ENCODE data around the gene DIS3L2. TPM values are rescaled to one million over a fixed set of nuclear protein-coding genes. Genes with fewer than 3 reads are reported as not detected.

DIS3L2 gene
- total and polyA plus RNA-seq, 2 of the 8 experiments (the other 6 are each of a cell fraction or from before 2014, with no cell fraction given): 11.5 to 21.6 TPM

- TF ChIP-seq, protein P1, sequence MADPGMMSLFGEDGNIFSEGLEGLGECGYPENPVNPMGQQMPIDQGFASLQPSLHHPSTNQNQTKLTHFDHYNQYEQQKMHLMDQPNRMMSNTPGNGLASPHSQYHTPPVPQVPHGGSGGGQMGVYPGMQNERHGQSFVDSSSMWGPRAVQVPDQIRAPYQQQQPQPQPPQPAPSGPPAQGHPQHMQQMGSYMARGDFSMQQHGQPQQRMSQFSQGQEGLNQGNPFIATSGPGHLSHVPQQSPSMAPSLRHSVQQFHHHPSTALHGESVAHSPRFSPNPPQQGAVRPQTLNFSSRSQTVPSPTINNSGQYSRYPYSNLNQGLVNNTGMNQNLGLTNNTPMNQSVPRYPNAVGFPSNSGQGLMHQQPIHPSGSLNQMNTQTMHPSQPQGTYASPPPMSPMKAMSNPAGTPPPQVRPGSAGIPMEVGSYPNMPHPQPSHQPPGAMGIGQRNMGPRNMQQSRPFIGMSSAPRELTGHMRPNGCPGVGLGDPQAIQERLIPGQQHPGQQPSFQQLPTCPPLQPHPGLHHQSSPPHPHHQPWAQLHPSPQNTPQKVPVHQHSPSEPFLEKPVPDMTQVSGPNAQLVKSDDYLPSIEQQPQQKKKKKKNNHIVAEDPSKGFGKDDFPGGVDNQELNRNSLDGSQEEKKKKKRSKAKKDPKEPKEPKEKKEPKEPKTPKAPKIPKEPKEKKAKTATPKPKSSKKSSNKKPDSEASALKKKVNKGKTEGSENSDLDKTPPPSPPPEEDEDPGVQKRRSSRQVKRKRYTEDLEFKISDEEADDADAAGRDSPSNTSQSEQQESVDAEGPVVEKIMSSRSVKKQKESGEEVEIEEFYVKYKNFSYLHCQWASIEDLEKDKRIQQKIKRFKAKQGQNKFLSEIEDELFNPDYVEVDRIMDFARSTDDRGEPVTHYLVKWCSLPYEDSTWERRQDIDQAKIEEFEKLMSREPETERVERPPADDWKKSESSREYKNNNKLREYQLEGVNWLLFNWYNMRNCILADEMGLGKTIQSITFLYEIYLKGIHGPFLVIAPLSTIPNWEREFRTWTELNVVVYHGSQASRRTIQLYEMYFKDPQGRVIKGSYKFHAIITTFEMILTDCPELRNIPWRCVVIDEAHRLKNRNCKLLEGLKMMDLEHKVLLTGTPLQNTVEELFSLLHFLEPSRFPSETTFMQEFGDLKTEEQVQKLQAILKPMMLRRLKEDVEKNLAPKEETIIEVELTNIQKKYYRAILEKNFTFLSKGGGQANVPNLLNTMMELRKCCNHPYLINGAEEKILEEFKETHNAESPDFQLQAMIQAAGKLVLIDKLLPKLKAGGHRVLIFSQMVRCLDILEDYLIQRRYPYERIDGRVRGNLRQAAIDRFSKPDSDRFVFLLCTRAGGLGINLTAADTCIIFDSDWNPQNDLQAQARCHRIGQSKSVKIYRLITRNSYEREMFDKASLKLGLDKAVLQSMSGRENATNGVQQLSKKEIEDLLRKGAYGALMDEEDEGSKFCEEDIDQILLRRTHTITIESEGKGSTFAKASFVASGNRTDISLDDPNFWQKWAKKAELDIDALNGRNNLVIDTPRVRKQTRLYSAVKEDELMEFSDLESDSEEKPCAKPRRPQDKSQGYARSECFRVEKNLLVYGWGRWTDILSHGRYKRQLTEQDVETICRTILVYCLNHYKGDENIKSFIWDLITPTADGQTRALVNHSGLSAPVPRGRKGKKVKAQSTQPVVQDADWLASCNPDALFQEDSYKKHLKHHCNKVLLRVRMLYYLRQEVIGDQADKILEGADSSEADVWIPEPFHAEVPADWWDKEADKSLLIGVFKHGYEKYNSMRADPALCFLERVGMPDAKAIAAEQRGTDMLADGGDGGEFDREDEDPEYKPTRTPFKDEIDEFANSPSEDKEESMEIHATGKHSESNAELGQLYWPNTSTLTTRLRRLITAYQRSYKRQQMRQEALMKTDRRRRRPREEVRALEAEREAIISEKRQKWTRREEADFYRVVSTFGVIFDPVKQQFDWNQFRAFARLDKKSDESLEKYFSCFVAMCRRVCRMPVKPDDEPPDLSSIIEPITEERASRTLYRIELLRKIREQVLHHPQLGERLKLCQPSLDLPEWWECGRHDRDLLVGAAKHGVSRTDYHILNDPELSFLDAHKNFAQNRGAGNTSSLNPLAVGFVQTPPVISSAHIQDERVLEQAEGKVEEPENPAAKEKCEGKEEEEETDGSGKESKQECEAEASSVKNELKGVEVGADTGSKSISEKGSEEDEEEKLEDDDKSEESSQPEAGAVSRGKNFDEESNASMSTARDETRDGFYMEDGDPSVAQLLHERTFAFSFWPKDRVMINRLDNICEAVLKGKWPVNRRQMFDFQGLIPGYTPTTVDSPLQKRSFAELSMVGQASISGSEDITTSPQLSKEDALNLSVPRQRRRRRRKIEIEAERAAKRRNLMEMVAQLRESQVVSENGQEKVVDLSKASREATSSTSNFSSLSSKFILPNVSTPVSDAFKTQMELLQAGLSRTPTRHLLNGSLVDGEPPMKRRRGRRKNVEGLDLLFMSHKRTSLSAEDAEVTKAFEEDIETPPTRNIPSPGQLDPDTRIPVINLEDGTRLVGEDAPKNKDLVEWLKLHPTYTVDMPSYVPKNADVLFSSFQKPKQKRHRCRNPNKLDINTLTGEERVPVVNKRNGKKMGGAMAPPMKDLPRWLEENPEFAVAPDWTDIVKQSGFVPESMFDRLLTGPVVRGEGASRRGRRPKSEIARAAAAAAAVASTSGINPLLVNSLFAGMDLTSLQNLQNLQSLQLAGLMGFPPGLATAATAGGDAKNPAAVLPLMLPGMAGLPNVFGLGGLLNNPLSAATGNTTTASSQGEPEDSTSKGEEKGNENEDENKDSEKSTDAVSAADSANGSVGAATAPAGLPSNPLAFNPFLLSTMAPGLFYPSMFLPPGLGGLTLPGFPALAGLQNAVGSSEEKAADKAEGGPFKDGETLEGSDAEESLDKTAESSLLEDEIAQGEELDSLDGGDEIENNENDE (IDR thresholded peaks at IDR 0.05; ENCODE audit: insufficient replicate concordance, low read length): no peak
- TF ChIP-seq TBP (IDR thresholded peaks at IDR 0.05; ENCODE audit: low read depth, low read length) (no peak), EP300 (IDR thresholded peaks at IDR 0.05; ENCODE audit: borderline replicate concordance in 1 of 2, low read depth in 2 of 2, low read length in 2 of 2) (no peak), NRF1 (IDR thresholded peaks at IDR 0.05; ENCODE audit: low read depth, low read length) (no peak), CBX8 (IDR thresholded peaks at IDR 0.05; ENCODE audit: borderline replicate concordance, low read depth, low read length) (no peak), YY1 (IDR thresholded peaks at IDR 0.05; ENCODE audit: low read depth, low read length) (no peak), ASH2L (IDR thresholded peaks at IDR 0.05; ENCODE audit: low read length) (no peak), GABPA (IDR thresholded peaks at IDR 0.05; ENCODE audit: borderline replicate concordance, insufficient read depth, low read length) (no peak), BCL11A (IDR thresholded peaks at IDR 0.05; ENCODE audit: low read depth in 2 of 2, low read length in 2 of 2) (no peak), SP4 (IDR thresholded peaks at IDR 0.05; ENCODE audit: low read length) (no peak), CREB1 (IDR thresholded peaks at IDR 0.05) (no peak), RFX5 (IDR thresholded peaks at IDR 0.05; ENCODE audit: borderline replicate concordance, low read depth, low read length) (no peak)
Observed at GRCh38 chr2:232200195-232200594, 238.7 kb downstream of the DIS3L2 start (continued).

Measured in H1 (cell line).